Stimulated activated CD8-positive, alpha-beta memory T cell treated with anti-CD3 and anti-CD28 coated beads, Interleukin-2, amount 100 ng/mL, for 1 hour (primary cell): ENCODE data around the gene ZFTA.

Experiments
- DNase-seq, 2 donors: peaks; one replicate each; pipeline ENCODE4 v3.0.0-alpha.2; 2020; ENCODE audit warnings: low read depth in 2 of 2

ZFTA gene

DNA sequence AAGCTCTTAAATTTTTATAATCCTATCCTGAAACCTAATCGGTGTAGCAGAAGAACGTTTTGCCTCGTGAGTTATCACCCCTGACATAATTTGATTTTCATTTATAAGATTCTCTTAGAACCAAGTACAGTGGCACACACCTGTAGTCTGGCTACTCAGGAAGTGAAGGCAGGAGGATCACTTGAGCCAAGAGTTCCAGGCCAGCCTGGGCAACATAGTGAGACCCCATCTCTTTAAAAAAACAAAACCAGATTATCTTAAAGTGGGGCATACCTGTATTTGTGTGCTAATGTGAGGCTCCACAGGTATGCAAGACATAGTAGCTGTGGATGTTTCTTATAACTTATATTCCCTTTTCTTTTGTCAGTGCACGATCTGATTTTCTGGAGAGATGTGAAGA, 19.0 kb downstream of the ZFTA start:
- no peak for DNase-seq

DNA sequence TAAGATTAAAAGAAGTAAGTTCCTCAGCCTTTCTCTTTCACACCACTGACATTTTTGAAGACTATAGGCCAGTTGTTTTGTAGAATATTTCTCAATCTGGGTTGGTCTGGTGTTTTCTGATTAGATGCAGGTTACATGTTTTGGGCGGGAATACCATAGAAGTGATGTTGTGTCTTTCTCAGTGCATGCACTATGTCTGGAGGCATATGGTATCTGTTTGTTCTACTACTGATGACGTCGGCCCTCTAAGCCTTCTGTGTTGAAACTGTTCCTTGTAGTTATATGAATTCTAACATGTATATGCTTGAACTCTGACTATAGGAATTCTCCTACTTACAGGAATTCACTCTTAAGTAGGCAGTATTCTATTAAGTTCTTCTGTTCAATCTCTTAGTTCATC, 21.6 kb downstream of the ZFTA start:
- DNase-seq = no peak

DNA sequence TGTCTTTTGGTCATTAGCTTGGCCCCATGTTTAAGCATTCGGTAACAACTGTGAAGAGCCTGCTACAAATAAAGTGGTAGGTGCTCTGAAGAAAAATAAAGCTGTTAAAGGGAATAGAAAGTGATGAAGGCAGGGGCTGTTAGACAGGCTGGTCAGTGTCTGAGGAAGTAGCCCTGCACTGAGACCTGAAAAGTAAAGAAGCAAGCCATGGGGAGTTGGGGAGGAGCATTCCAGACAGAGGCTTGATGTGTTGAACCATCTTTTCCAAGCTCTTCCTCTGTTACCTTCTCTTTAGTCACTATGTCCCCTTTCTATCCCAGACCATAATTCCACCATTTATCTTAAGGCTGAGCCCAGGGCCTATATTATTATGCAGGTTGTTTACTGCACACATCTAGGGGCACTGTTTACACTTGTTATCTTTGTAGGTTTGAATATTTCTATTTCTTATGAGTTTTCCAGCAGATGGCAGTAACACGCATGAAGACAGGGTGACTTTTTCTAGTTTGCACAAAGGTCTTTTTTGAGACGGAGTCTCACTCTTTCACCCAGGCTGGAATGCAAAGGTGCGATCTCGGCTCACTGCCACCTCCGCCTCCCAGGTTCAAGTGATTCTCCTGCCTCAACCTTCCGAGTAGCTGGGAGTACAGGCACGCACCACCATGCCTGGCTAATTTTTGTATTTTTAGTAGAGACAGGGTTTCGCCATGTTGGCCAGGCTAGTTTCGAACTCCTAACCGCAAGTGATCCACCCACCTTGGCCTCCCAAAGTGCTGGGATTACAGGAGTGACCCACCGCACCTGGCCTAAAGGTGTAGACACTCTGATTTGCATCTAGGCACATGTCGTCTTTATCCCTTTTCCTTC, 23.0 kb downstream of the ZFTA start:
- no peak for DNase-seq

DNA sequence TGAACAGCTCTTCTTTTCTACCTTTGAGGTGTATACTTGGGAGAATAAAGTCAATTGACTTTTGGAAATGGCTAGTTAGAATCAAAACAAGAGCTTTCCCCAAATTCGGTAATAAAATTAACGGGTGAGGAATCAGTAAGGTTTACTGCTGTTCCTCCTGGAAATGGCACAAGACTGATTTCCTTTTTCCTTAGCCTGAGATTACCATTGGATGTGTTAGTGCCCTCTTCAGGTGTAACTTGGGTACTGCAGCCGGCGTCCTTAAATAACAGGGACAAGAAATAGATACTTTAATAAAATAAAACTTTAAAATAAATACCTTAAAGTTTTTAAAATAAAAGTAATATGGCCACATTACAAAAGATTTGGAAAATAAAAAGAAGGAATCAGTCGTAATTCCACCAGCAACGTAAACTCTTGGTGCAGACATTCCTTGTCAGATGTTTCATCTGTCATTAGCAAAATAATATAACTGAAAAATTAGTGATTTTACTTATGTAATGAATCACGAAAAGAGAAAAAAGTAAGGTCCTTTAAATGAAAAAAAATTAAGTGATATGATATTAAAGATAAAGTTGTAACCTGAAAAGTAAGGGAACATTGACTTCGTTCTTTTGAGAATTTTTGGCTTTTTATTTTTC, 29.7 kb downstream of the ZFTA start:
- DNase-seq = peak; percentile 27 to 42

DNA sequence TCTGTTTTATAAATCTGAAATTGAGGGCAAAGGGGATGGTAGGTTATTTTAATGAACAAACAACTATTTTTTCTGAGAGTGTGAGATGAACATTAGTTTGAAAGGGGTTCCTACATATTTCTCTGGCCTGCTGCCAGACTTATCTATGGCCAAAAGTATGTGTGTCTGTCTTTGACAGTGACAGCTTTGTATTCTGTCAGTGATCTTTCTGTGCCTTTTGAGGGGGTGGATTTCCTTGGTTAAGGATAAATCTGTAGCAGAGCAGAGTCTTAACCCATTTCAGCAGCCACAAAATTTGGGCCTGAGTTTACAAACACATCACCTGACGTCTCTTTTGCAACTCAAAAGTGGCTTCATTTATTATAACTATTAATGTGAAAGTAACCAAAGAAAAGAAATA, 30.9 kb downstream of the ZFTA start:
- no peak for DNase-seq

DNA sequence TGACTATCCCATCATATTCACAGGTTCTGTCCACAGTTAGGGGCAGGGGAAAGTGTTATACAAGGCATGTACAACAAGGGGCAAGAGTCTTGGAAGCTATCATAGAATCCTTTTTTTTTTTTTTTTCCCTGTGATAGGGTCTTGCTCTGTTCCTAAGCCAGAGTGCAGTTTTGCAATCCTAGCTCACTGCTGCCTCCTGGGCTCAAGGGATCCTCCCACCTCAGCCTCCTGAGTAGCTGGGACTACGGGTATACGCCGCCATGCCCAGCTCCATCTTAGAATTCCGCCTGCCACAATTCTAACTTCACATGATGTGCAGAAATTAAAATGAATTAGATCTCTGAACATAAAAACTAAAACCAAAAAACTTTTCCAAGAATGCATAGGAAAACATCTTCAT, 31.7 kb downstream of the ZFTA start:
- no peak for DNase-seq

DNA sequence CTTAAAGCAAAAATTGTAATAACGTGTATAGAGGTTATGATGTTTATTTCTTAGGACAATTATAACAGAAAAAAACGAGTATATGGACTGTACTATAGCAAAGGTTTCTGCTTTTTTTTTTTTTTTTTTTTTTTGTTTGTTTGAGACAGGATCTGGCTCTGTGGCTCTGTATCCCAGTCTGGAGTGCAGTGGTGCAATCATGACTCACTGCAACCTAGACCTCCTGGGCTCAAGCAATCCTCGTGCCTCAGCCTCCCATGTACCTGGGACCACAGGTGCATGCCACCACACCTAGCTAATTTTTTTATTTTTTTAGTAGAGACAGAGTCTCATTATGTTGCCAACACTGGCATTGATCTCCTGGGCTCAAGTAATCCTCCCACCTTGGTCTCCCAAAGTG, 39.2 kb downstream of the ZFTA start:
- no peak for DNase-seq

DNA sequence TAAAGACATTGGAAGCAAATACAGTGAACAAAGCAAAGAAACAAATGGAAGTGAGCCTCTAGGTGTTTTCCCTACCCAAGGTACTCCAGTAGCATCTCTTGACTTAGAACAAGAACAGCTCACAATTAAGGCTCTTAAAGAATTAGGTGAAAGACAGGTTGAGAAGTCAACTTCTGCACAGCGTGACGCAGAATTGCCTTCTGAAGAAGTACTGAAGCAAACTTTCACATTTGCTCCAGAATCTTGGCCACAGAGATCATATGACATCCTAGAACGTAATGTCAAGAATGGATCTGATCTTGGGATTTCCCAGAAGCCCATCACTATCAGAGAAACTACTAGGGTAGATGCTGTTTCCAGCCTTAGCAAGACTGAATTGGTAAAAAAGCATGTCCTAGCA, 48.0 kb downstream of the ZFTA start:
- no peak for DNase-seq

DNA sequence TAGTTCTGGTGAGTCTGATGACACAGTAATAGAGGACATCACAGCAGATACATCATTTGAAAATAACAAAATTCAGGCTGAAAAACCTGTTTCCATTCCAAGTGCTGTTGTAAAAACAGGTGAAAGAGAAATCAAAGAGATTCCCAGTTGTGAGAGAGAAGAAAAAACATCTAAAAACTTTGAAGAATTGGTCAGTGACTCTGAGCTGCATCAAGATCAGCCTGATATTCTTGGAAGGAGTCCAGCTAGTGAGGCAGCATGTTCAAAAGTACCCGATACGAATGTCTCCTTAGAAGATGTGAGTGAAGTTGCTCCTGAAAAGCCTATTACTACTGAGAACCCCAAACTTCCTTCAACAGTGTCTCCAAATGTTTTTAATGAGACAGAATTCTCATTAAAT, 48.6 kb downstream of the ZFTA start:
- DNase-seq = no peak

DNA sequence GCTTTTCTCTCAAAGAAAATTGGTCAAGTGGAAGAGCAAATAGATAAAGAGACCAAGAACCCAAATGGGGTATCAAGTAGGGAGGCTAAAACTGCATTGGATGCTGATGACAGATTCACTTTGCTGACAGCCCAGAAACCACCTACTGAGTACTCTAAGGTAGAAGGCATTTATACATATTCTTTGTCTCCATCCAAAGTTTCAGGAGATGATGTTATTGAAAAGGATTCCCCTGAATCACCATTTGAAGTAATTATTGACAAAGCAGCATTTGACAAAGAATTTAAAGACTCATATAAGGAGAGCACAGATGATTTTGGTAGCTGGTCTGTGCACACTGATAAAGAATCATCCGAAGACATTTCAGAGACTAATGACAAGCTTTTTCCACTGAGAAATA, 49.6 kb downstream of the ZFTA start:
- DNase-seq = no peak
